HepG2 (cell line): ENCODE measurements around the gene CST3. TPM values are rescaled to one million over a fixed set of nuclear protein-coding genes. Genes with fewer than 3 reads are reported as not detected.

Source experiments
- ADNP ChIP-seq: sonication (generic); formaldehyde crosslinking; IDR thresholded peaks from 2 replicates; pipeline ENCODE4 v1.4.0; 2020; ENCODE audit warnings: missing genetic modification reagents
- ARNT2 ChIP-seq: sonication (generic); formaldehyde crosslinking; IDR thresholded peaks from 2 replicates; pipeline ENCODE4 v1.8.0; 2022; ENCODE audit warnings: mild to moderate bottlenecking, low read depth, missing genetic modification reagents, moderate library complexity
- CC2D1A ChIP-seq: sonication (generic); formaldehyde crosslinking; IDR thresholded peaks from 2 replicates; pipeline ENCODE4 v1.8.1; 2023; ENCODE audit warnings: mild to moderate bottlenecking, missing genetic modification reagents
- ELF1 ChIP-seq: sonication (generic); formaldehyde crosslinking; IDR thresholded peaks from 2 replicates; pipeline ENCODE4 v1.4.0; 2020; ENCODE audit warnings: missing genetic modification reagents
- ETV6 ChIP-seq: sonication (generic); formaldehyde crosslinking; conservative IDR thresholded peaks from 2 replicates; pipeline ENCODE4 v1.4.0; 2020; ENCODE audit warnings: missing genetic modification reagents
- FOXA3 ChIP-seq: IDR thresholded peaks from 2 replicates; pipeline ENCODE4 v1.6.1; 2016; ENCODE audit warnings: missing genetic modification reagents, missing compliant biosample characterization
- GFI1 ChIP-seq: sonication (generic); formaldehyde crosslinking; IDR thresholded peaks from 2 replicates; pipeline ENCODE4 v1.5.0; 2020; ENCODE audit warnings: missing genetic modification reagents, mild to moderate bottlenecking, borderline replicate concordance
- MEIS2 ChIP-seq: sonication (generic); formaldehyde crosslinking; IDR thresholded peaks from 2 replicates; pipeline ENCODE4 v1.9.0; 2021; ENCODE audit warnings: mild to moderate bottlenecking, missing genetic modification reagents
- PHF21A ChIP-seq: sonication (generic); formaldehyde crosslinking; IDR thresholded peaks from 2 replicates; pipeline ENCODE4 v1.5.0; 2020; ENCODE audit warnings: mild to moderate bottlenecking, missing genetic modification reagents
- POLR2G ChIP-seq: fragments of 200-400 bp; formaldehyde crosslinking; IDR thresholded peaks from 2 replicates; pipeline ENCODE4 v1.6.1; 2018; ENCODE audit warnings: mild to moderate bottlenecking, low read depth, low read length, moderate library complexity
- TBX3 ChIP-seq: fragments of 450-650 bp; IDR thresholded peaks from 2 replicates; pipeline ENCODE4 v1.6.1; 2017; ENCODE audit warnings: antibody characterized with exemption, mild to moderate bottlenecking, inconsistent platforms, borderline replicate concordance
- ZBTB1 ChIP-seq: sonication (generic); formaldehyde crosslinking; IDR thresholded peaks from 2 replicates; pipeline ENCODE4 v1.4.0; 2020; ENCODE audit warnings: missing genetic modification reagents, borderline replicate concordance
- ZFP37 ChIP-seq: sonication (generic); formaldehyde crosslinking; IDR thresholded peaks from 2 replicates; pipeline ENCODE4 v1.4.0; 2020; ENCODE audit warnings: missing genetic modification reagents, borderline replicate concordance
- ZFP82 ChIP-seq: sonication (generic); formaldehyde crosslinking; IDR thresholded peaks from 2 replicates; pipeline ENCODE4 v1.5.1; 2020; ENCODE audit warnings: mild to moderate bottlenecking, missing genetic modification reagents, borderline replicate concordance
- ZNF121 ChIP-seq: sonication (generic); formaldehyde crosslinking; IDR thresholded peaks from 2 replicates; pipeline ENCODE4 v1.5.0; 2020; ENCODE audit warnings: mild to moderate bottlenecking, missing genetic modification reagents
- ZNF549 ChIP-seq: sonication (generic); formaldehyde crosslinking; IDR thresholded peaks from 2 replicates; pipeline ENCODE4 v1.5.0; 2020; ENCODE audit warnings: missing genetic modification reagents
- ZNF577 ChIP-seq: sonication (generic); formaldehyde crosslinking; IDR thresholded peaks from 2 replicates; pipeline ENCODE4 v1.4.0; 2020; ENCODE audit warnings: mild to moderate bottlenecking, low read depth, missing genetic modification reagents, borderline replicate concordance
- polyA plus RNA-seq, 8 experiments: library from polyadenylated mRNA; depleted of rRNA in 3 of 8; stranded (reverse) in 7 of 8; unstranded in 1 of 8; fragments of >200 nt; fragmentation: Illumina TruSeq in 4 of 8; extraction: Trizol in 4 of 8; gene quantifications; 2 replicates each; pipeline versions ENCODE4 v1.2.1 to v1.2.3, GENCODE V29; 2011 to 2016; ENCODE audit warnings: low read depth in 4 of 8, missing spikeins in 1 of 8, mixed read lengths in 1 of 8; ENCODE audit not compliant: insufficient read depth in 1 of 8
- total RNA-seq, 5 experiments: library from RNA; depleted of rRNA; stranded (reverse); fragments of >200 nt; fragmentation: Illumina TruSeq; extraction: Trizol; gene quantifications; 2 replicates each; pipeline ENCODE4 v1.2.3, GENCODE V29; 2016; ENCODE audit warnings: low read depth in 1 of 5
- TF ChIP-seq, protein P1 (sequence below): IDR thresholded peaks from 2 replicates; pipeline ENCODE4 v1.6.1; 2012; ENCODE audit warnings: inconsistent platforms
- TF ChIP-seq, protein P2 (sequence below): sonication (generic); formaldehyde crosslinking; IDR thresholded peaks from 2 replicates; pipeline ENCODE4 v1.9.0; 2022; ENCODE audit warnings: low read depth, missing genetic modification reagents
- TF ChIP-seq, protein P3 (sequence below): sonication (generic); formaldehyde crosslinking; IDR thresholded peaks from 2 replicates; pipeline ENCODE4 v1.5.0; 2020; ENCODE audit warnings: missing genetic modification reagents
- TF ChIP-seq, protein P4 (sequence below): IDR thresholded peaks from 2 replicates; pipeline ENCODE4 v1.6.1; 2016
- TF ChIP-seq, protein P5 (sequence below): sonication (generic); formaldehyde crosslinking; IDR thresholded peaks from 2 replicates; pipeline ENCODE4 v1.5.0; 2020; ENCODE audit warnings: mild to moderate bottlenecking, missing genetic modification reagents

CST3 gene
- total and polyA plus RNA-seq, 2 of the 13 experiments (the other 11 are each of a cell fraction or from before 2014, with no cell fraction given), result 690 to 1,005 TPM

DNA sequence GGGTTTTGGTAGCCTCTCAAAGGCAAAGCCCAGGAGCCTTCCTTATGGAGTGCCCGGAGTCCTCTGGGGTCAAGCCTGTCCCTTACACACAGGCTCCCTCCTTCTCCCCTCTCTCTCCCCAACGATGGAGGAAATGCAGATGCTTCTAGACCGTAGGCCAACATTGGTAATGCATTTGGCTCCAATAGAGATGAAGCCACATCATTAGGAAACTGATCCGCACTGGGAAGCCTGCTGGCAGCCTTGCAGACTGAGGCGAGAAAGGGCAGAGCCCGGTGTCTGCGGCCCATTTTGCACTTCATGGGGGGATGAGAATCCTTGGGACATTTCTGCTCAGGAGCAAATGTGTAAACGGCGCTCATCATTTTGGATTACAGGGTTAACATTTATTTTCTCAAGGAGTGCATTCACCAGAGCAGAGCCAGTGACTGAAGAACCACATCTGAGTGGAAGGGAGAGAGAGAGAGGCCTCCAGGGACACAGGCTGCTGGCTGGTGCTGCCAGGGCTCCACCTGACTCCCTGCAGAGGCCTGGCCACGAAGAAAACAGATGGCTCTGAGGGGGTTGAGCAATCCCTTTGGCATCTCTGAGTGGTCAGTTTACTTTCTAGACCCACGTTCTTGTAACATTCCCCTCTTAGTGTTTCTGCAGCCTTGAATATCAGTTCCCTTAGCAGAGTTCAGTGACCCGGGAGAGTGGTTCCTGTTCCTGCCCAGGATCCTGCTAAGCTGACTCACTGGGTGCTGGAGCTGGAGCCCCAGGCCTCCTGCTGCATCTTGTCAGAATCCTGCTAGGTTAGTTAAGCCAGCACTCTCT, 4.4 kb upstream of the CST3 start (continued):
- no peak for TF ChIP-seq ZNF121 (CRISPR knock-in tag)
- TF ChIP-seq ZNF549 (CRISPR knock-in tag), result no peak
- TF ChIP-seq FOXA3 (CRISPR knock-in tag), result peak; percentile 29; the same call in 1 of the 2 replicates
- no peak for TF ChIP-seq TBX3
- TF ChIP-seq ZFP37 (CRISPR knock-in tag), result no peak
- no peak for TF ChIP-seq ETV6
- no peak for TF ChIP-seq ZBTB1 (CRISPR knock-in tag)
- TF ChIP-seq ARNT2 (CRISPR knock-in tag), result peak; percentile 66; the same call in 1 of the 2 replicates
- TF ChIP-seq, protein P1, sequence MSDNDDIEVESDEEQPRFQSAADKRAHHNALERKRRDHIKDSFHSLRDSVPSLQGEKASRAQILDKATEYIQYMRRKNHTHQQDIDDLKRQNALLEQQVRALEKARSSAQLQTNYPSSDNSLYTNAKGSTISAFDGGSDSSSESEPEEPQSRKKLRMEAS, result 0 out of 2 replicates have a peak, but pooled peaks have one; percentile 29
- TF ChIP-seq ADNP, result no peak
- no peak for TF ChIP-seq GFI1 (CRISPR knock-in tag)
- no peak for TF ChIP-seq ZNF577 (CRISPR knock-in tag)
- TF ChIP-seq, protein P2, sequence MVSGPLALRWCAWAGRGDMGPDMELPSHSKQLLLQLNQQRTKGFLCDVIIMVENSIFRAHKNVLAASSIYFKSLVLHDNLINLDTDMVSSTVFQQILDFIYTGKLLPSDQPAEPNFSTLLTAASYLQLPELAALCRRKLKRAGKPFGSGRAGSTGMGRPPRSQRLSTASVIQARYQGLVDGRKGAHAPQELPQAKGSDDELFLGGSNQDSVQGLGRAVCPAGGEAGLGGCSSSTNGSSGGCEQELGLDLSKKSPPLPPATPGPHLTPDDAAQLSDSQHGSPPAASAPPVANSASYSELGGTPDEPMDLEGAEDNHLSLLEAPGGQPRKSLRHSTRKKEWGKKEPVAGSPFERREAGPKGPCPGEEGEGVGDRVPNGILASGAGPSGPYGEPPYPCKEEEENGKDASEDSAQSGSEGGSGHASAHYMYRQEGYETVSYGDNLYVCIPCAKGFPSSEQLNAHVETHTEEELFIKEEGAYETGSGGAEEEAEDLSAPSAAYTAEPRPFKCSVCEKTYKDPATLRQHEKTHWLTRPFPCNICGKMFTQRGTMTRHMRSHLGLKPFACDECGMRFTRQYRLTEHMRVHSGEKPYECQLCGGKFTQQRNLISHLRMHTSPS (CRISPR knock-in tag), result 0 out of 2 replicates have a peak, but pooled peaks have one; percentile 54
- TF ChIP-seq, protein P3, sequence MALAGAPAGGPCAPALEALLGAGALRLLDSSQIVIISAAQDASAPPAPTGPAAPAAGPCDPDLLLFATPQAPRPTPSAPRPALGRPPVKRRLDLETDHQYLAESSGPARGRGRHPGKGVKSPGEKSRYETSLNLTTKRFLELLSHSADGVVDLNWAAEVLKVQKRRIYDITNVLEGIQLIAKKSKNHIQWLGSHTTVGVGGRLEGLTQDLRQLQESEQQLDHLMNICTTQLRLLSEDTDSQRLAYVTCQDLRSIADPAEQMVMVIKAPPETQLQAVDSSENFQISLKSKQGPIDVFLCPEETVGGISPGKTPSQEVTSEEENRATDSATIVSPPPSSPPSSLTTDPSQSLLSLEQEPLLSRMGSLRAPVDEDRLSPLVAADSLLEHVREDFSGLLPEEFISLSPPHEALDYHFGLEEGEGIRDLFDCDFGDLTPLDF (CRISPR knock-in tag), result no peak
- TF ChIP-seq, protein P4, sequence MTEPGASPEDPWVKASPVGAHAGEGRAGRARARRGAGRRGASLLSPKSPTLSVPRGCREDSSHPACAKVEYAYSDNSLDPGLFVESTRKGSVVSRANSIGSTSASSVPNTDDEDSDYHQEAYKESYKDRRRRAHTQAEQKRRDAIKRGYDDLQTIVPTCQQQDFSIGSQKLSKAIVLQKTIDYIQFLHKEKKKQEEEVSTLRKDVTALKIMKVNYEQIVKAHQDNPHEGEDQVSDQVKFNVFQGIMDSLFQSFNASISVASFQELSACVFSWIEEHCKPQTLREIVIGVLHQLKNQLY, result 0 out of 2 replicates have a peak, but pooled peaks have one; percentile 28
- TF ChIP-seq ELF1 (CRISPR knock-in tag), result no peak
- 0 out of 2 replicates have a peak, but pooled peaks have one; percentile 25 for TF ChIP-seq MEIS2
- TF ChIP-seq ZFP82 (CRISPR knock-in tag), result no peak
- TF ChIP-seq, protein P5, sequence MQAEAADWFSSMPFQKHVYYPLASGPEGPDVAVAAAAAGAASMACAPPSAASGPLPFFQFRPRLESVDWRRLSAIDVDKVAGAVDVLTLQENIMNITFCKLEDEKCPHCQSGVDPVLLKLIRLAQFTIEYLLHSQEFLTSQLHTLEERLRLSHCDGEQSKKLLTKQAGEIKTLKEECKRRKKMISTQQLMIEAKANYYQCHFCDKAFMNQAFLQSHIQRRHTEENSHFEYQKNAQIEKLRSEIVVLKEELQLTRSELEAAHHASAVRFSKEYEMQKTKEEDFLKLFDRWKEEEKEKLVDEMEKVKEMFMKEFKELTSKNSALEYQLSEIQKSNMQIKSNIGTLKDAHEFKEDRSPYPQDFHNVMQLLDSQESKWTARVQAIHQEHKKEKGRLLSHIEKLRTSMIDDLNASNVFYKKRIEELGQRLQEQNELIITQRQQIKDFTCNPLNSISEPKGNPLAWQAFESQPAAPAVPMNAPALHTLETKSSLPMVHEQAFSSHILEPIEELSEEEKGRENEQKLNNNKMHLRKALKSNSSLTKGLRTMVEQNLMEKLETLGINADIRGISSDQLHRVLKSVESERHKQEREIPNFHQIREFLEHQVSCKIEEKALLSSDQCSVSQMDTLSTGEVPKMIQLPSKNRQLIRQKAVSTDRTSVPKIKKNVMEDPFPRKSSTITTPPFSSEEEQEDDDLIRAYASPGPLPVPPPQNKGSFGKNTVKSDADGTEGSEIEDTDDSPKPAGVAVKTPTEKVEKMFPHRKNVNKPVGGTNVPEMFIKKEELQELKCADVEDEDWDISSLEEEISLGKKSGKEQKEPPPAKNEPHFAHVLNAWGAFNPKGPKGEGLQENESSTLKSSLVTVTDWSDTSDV, result no peak
- TF ChIP-seq CC2D1A, result 0 out of 2 replicates have a peak, but pooled peaks have one; percentile 69
- TF ChIP-seq PHF21A (CRISPR knock-in tag), result no peak
- TF ChIP-seq POLR2G, result no peak
